8988T (cell line): ENCODE data around the gene PCDHGC3.
"Not testable (repeated sequence)": the region's sequence is repeated elsewhere in the genome, so short reads cannot be mapped to it uniquely, and the experiment has no call there.

Experiments
- DNase-seq: peaks from one replicate; pipeline ENCODE4 v3.0.0; 2011

Gene PCDHGC3

DNA sequence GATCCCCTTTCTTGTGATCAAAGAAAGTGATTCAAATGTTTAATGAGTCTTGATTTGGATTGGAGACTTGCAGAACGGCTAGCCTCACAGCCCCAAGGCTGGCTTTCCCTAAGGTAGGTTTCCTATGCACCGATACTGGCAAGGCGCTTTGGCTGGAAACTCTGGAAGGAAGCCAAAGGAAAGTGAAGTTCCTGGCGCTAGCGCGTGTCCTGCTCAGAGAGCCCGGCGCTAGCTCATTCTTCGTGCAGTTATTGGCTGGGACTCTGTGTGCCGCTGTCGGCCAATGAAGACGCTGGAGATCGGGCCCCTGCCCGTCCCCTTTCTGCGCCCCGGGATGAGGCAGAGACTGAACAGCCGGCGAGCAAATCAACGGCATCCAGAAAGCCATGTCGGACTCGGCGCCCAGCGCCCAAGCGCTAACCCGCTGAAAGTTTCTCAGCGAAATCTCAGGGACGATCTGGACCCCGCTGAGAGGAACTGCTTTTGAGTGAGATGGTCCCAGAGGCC lies at the start of gene PCDHGC3:
TSS of gene PCDHGC3 (plus strand) at position 342 of the 507 bp plus-strand sequence. CDS start at position 493, 151 bp downstream.
- DNase-seq: peak; percentile 90

DNA sequence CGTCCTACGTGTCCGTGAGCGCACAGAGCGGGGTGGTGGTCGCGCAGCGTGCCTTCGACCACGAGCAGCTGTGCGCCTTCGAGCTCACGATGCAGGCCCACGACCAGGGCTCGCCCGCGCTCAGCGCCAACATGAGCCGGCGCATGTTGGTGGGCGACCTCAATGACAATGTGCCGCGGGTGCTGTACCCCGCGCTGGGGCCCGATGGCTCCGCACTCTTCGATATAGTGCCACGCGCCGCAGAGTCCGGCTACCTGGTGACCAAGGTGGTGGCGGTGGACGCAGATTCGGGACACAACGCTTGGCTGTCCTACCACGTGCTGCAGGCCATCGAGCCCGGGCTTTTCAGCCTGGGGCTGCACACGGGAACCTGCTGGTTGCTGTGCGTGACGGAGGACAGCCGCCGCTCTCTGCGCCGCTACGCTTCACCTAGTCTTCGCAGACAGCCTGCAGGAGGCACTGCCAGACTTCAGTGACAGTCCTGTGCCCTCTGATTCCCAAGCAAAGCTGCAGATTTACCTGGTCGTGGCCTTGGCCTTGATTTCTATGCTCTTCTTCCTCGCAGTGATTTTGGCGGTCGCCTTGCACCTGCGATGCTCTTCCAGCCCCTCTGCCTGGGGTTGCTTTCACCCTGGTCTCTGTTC lies 47.9 kb upstream of the PCDHGC3 start:
- no peak for DNase-seq

DNA sequence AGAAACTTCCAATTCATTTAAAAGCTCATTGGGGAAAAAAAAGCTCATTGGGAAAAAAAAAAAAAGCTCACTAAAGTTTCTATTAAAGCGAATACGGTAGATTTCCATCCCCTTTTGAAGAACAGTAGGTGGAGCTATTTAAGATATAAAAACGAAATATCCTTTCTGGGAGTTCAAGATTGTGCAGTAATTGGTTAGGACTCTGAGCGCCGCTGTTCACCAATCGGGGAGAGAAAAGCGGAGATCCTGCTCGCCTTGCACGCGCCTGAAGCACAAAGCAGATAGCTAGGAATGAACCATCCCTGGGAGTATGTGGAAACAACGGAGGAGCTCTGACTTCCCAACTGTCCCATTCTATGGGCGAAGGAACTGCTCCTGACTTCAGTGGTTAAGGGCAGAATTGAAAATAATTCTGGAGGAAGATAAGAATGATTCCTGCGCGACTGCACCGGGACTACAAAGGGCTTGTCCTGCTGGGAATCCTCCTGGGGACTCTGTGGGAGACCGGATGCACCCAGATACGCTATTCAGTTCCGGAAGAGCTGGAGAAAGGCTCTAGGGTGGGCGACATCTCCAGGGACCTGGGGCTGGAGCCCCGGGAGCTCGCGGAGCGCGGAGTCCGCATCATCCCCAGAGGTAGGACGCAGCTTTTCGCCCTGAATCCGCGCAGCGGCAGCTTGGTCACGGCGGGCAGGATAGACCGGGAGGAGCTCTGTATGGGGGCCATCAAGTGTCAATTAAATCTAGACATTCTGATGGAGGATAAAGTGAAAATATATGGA lies 45.2 kb upstream of the PCDHGC3 start, which contains the start of gene PCDHGA12:
TSS of gene PCDHGA12 (plus strand) at position 176 of the 782 bp plus-strand sequence. CDS start at position 429, 253 bp downstream.
- peak; percentile 80 for DNase-seq

DNA sequence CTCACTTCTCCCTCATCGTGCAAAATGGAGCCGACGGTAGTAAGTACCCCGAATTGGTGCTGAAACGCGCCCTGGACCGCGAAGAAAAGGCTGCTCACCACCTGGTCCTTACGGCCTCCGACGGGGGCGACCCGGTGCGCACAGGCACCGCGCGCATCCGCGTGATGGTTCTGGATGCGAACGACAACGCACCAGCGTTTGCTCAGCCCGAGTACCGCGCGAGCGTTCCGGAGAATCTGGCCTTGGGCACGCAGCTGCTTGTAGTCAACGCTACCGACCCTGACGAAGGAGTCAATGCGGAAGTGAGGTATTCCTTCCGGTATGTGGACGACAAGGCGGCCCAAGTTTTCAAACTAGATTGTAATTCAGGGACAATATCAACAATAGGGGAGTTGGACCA lies 44.5 kb upstream of the PCDHGC3 start:
- no peak for DNase-seq

DNA sequence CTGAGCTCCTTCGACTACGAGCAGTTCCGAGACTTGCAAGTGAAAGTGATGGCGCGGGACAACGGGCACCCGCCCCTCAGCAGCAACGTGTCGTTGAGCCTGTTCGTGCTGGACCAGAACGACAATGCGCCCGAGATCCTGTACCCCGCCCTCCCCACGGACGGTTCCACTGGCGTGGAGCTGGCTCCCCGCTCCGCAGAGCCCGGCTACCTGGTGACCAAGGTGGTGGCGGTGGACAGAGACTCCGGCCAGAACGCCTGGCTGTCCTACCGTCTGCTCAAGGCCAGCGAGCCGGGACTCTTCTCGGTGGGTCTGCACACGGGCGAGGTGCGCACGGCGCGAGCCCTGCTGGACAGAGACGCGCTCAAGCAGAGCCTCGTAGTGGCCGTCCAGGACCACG lies 43.5 kb upstream of the PCDHGC3 start:
- DNase-seq: not testable (repeated sequence)

DNA sequence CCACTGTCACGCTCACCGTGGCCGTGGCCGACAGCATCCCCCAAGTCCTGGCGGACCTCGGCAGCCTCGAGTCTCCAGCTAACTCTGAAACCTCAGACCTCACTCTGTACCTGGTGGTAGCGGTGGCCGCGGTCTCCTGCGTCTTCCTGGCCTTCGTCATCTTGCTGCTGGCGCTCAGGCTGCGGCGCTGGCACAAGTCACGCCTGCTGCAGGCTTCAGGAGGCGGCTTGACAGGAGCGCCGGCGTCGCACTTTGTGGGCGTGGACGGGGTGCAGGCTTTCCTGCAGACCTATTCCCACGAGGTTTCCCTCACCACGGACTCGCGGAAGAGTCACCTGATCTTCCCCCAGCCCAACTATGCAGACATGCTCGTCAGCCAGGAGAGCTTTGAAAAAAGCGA lies 43.0 kb upstream of the PCDHGC3 start:
- DNase-seq: not testable (repeated sequence)

DNA sequence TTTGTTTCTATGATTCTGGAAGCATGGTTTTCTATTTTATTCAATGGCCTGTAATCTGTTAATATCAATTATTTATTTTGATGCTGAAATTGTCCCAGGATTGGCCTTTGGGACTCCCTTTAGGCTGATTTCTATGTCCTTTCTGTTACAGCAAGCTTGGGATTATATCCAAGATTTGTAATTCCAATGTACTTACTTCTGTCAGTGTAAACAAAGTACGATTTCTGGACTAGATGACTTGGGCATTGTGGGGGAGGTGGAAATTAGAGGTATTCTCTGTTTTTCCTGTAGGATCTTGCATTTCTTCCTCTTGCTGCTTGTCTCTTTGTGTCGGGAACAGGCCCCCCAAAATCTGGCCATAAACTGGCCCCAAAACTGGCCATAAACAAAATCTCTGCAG lies 41.8 kb upstream of the PCDHGC3 start:
- no peak for DNase-seq

DNA sequence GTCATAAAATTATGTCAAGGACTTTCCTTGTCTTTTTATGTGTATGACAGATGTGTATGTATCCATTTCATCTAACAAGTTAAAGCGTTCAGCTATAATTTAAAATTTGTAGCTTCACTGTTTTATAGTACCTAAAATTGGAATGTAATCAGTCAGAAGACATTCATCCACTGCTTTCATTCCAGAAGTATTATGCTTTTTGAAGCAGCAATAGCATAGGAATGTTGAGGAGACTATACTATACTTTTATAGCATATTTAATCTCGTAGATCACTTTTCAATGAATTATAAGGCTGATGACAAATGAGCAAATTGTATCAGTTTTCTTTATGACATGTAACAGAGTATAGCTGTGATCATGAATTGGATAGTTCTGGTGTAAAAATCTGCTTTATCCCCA lies 38.5 kb upstream of the PCDHGC3 start:
- no peak for DNase-seq

DNA sequence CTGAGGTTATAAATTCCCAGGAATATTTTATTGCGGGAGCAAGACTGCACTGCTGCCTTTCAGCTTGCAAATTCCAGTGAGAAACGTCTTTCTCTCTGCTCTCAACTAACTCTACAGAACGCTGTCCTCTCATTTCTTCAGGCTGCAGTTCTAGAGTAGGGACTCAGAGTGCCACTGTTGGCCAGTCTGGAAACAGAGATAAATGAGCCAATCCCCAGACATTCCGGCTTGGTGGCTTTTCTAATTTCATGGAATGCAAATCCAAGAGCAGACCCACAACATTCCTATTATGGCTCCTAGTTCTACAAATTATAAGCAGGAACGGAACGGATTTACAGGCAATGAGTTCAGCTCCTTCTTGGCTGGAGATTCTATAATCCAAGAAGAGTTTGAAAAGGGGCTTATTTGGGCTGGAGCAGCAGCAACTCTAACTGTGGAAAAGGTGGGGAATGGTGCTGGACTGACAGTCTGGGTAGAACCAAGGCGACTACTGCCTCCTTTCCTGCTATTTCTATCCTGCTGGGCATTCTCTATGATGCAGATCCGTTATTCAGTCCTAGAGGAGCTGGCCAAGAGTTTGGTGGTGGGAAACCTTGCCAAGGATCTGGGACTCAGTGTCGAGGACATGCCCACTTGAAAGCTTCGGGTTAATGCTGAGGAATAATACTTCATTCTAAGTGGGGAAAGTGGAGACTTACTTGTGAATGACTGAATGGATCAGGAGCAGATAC lies 36.2 kb upstream of the PCDHGC3 start:
- DNase-seq: no peak

DNA sequence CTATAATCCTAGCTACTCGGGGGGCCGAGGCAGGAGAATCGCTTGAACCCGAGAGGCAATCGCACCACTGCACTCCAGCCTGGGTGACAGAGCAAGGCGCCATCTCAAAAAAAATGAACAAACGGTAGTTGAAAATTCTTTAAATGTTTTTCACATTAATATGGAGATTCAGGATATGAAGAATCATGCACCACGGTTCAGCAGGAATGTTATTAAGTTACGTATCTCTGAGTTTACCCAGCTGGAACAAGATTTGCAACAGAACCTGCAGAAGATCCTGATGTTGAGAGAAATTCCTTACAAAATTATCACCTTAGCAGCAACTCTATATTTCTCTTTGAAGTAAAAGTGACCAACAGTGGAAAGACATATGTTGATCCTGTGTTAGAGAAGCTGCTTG lies 35.4 kb upstream of the PCDHGC3 start:
- DNase-seq: no peak

DNA sequence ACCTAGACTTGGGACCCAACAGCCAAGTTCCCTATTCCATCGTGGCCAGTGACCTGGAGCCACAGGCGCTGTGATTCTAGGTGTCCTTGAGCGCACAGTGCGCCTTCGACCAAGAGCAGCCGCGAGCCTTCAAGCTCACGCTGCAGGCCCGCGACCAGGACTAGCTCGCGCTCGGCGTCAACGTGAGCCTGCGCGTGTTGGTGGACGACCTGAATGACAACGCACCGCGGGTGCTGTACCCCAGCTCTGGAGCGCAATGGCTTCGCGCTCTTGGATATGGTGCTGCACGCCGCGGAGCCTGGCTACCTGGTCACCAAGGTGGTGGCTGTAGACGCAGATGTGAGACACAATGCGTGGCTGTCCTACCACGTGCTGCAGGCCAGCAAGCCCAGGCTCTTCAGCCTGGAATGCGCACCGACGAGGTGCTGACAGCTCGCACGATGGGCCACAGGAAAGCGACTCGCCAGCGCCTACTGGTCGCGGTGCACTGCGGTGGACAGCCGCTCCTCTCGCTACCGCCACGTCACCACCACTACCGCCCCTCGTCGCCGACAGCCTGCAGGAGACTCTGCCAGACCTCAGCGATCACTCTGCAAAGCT lies 34.1 kb upstream of the PCDHGC3 start:
- DNase-seq: no peak

DNA sequence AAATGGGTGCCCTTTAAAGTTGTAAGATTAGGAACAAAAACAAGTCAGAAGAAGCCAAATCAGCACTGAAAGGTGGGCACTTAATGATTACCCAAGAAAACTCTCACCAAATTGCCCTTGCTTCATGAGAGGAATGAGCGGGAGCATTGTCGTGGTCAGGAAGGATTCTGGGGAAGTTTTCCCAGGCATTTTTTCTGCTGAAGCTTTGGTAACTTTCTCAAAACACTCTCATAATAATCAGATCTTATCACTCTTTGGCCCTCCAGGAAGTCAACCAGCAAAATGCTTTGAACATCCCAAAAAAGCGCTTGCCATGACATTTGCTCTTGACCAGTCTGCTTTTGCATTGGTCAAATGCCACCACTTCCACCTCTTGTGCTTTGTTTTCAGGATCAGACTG lies 10.4 kb upstream of the PCDHGC3 start:
- no peak for DNase-seq

DNA sequence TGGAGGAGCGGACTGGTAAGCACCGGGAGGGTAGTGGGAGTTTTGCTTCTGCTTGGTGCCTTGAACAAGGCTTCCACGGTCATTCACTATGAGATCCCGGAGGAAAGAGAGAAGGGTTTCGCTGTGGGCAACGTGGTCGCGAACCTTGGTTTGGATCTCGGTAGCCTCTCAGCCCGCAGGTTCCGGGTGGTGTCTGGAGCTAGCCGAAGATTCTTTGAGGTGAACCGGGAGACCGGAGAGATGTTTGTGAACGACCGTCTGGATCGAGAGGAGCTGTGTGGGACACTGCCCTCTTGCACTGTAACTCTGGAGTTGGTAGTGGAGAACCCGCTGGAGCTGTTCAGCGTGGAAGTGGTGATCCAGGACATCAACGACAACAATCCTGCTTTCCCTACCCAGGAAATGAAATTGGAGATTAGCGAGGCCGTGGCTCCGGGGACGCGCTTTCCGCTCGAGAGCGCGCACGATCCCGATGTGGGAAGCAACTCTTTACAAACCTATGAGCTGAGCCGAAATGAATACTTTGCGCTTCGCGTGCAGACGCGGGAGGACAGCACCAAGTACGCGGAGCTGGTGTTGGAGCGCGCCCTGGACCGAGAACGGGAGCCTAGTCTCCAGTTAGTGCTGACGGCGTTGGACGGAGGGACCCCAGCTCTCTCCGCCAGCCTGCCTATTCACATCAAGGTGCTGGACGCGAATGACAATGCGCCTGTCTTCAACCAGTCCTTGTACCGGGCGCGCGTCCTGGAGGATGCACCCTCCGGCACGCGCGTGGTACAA lies 556 bp downstream of the PCDHGC3 start:
- DNase-seq: no peak

DNA sequence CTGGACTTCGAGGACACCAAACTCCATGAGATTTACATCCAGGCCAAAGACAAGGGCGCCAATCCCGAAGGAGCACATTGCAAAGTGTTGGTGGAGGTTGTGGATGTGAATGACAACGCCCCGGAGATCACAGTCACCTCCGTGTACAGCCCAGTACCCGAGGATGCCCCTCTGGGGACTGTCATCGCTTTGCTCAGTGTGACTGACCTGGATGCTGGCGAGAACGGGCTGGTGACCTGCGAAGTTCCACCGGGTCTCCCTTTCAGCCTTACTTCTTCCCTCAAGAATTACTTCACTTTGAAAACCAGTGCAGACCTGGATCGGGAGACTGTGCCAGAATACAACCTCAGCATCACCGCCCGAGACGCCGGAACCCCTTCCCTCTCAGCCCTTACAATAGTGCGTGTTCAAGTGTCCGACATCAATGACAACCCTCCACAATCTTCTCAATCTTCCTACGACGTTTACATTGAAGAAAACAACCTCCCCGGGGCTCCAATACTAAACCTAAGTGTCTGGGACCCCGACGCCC lies 1.3 kb downstream of the PCDHGC3 start:
- no peak for DNase-seq

DNA sequence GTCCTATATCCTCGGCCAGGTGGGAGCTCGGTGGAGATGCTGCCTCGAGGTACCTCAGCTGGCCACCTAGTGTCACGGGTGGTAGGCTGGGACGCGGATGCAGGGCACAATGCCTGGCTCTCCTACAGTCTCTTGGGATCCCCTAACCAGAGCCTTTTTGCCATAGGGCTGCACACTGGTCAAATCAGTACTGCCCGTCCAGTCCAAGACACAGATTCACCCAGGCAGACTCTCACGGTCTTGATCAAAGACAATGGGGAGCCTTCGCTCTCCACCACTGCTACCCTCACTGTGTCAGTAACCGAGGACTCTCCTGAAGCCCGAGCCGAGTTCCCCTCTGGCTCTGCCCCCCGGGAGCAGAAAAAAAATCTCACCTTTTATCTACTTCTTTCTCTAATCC lies 2.0 kb downstream of the PCDHGC3 start:
- no peak for DNase-seq

DNA sequence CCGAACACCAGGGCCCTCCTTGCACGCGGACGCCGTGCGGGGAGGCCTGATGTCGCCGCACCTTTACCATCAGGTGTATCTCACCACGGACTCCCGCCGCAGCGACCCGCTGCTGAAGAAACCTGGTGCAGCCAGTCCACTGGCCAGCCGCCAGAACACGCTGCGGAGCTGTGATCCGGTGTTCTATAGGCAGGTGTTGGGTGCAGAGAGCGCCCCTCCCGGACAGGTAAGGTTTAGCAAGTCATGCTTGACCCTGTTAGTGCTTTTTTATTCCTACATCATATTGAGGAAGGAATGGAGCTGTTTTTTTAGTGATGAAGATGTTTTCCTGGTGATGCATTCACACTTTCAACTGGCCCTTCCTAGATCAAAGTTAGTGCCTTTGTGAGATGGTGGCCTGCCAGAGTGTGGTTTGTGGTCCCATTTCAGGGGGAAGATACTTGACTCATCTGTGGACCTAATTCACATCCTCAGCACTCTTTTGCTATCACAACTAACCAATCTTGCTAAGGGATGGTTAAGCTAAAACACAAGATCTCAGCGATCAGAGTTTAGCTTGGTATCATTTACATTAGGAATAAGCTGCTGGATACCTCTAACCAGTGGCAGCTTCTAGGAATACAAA lies 2.7 kb downstream of the PCDHGC3 start:
- DNase-seq: no peak

DNA sequence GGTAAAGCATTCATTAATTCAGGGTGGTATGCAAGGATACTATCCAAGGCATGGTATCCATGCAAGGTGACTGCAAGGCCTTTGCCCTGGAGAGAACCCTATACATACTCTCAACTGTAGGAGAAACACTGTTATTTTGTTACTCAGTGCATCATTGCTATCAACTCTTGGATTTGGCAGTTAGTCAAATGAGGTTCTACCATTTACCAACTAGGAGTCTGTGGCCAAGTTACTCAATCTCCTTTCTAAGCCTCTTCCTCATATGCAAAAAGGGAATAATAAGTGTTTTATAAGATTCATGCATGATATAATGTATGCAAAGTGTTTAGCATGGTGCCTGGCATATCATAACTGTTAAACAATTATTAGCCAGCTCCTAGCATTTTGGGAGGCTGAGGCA lies 4.0 kb downstream of the PCDHGC3 start:
- no peak for DNase-seq

DNA sequence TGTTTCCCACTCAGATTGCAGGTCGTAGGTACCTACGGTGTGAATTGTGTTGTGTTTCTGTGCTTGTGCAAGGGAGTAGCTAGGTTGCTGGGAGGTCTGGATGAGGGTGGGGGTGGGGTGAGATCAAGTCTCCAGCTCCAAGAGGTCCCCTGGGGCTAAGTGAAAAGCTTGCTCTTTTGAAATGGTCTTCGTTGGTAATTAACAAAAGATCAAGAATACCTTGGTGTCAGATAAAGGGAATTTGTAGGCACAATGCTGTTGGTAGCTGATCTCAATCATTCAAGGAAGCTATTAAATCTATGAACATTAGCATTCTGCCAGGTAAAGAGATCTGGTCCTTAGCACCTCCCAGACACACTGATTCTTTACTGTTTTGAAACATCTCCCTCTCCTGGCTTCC lies 8.1 kb downstream of the PCDHGC3 start:
- DNase-seq: no peak

DNA sequence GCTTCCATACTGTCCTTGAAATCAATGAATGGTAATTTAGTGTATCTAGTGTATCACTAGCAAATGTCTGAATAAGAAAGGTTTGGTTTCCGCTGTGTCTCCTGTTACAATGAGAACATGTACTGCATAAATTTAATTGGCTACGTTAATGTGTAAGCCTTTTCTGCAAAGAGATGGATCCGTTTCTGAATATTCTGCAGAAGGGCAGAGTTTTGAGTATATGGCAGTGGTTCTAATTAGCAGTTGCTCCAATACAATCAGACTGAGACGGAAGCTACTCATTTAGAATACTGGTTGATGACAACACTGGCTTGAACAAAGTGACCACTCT lies 8.5 kb downstream of the PCDHGC3 start:
- no peak for DNase-seq

DNA sequence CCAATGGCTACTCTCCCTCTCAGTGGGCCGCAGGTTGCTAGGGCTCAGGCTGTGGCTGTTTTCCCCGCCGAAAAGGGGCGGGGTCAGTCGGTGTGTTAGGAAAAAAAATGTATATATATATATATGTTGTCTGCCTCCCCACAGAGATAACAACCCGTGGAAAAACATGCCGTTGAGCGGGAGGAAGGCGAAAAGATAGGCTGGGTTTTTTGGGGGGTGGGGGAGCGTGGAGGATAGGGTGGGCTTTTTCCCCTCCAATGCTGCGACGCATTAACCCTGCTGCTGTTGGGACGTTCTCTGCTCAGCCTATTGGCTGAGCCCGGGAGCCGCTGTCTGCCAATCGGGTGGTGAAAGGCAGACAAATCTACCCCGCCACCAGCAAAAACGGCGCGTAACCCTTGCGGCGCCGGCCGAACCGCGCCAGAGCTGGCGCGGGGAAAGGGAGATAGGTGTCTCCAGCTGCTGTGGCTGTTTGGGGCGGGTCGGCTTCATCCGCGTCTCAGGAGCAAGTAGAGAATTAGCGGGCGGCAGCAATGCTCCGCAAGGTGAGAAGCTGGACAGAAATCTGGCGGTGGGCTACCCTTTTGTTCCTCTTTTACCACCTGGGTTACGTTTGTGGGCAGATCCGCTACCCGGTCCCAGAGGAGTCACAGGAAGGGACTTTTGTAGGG lies 9.0 kb downstream of the PCDHGC3 start, which contains the start of gene PCDHGC4:
TSS of gene PCDHGC4 (plus strand) at position 390 of the 671 bp plus-strand sequence. CDS start at position 534, 144 bp downstream.
- no peak for DNase-seq
